PC-3 (cell line): ENCODE data around the gene TRIOBP. TPM values are rescaled to one million over a fixed set of nuclear protein-coding genes. Genes with fewer than 3 reads are reported as not detected.

Experiments
- ATAC-seq: fragments of 200-7000 bp; cut with Tn5 transposase; 2 replicates; pipeline ENCODE4 v1.9.1; 2020; ENCODE audit warnings: mild to moderate bottlenecking, moderate library complexity
- BruUV-seq: library from RNA; stranded (reverse); fragments of 400-500 nt; replicated peaks from 2 replicates; lab custom pipeline; 2021; lab: Mats Ljungman, UMichigan
- CTCF ChIA-PET: fragments of 300-600 bp; sonication (Branson Sonifier 250); formaldehyde crosslinking; loops from one replicate; lab custom pipeline; 2022; ENCODE audit warnings: antibody characterized with exemption; lab: Charles Lee
- POLR2A ChIA-PET: fragments of 300-600 bp; sonication (Branson Sonifier 250); formaldehyde crosslinking; loops from one replicate; lab custom pipeline; 2022; ENCODE audit warnings: antibody characterized with exemption; ENCODE audit not compliant: unreplicated experiment; lab: Charles Lee
- DNase-seq: peaks from one replicate; pipeline ENCODE4 v3.0.0-alpha.2; 2015
- H2AFZ ChIP-seq: fragments of 300-600 bp; sonication (generic); 2 replicates; pipeline ENCODE4 v1.6.0; 2016; ENCODE audit warnings: antibody characterized with exemption, low read length
- H3F3A ChIP-seq: fragments of 300-600 bp; sonication (generic); one replicate; pipeline ENCODE4 v1.6.0; 2017; ENCODE audit warnings: antibody characterized with exemption, low read length, control low read depth, mild to moderate bottlenecking; ENCODE audit not compliant: unreplicated experiment
- H3K27ac ChIP-seq: fragments of 300-600 bp; sonication (generic); 2 replicates; pipeline ENCODE4 v1.5.1; 2016; ENCODE audit warnings: mild to moderate bottlenecking, low read length
- H3K27me3 ChIP-seq: fragments of 300-600 bp; sonication (generic); 2 replicates; pipeline ENCODE4 v1.6.1; 2016; ENCODE audit warnings: low read length, mixed read lengths
- H3K36me3 ChIP-seq: fragments of 300-600 bp; sonication (generic); 2 replicates; pipeline ENCODE4 v1.6.1; 2016; ENCODE audit warnings: low read depth, mixed run types, low read length, mixed read lengths
- H3K4me1 ChIP-seq: fragments of 300-600 bp; sonication (generic); 2 replicates; pipeline ENCODE4 v1.5.1; 2016; ENCODE audit warnings: low read length; ENCODE audit not compliant: insufficient read depth
- H3K4me2 ChIP-seq: fragments of 300-600 bp; sonication (generic); 2 replicates; pipeline ENCODE4 v1.6.0; 2016; ENCODE audit warnings: low read length
- H3K4me3 ChIP-seq: fragments of 300-600 bp; sonication (generic); 2 replicates; pipeline ENCODE4 v1.5.1; 2016; ENCODE audit warnings: mild to moderate bottlenecking, low read length, mixed read lengths
- H3K79me2 ChIP-seq: fragments of 300-600 bp; sonication (generic); 2 replicates; pipeline ENCODE4 v1.6.1; 2017; ENCODE audit warnings: low read length, mixed read lengths
- H3K9ac ChIP-seq: fragments of 300-600 bp; sonication (generic); 2 replicates; pipeline ENCODE4 v1.6.0; 2016; ENCODE audit warnings: mild to moderate bottlenecking, low read length
- H3K9me2 ChIP-seq: fragments of 300-600 bp; sonication (generic); replicated peaks from 2 replicates; pipeline ENCODE4 v1.6.1; 2016; ENCODE audit warnings: mixed run types, low read length, mixed read lengths
- H3K9me3 ChIP-seq: fragments of 300-600 bp; sonication (generic); 2 replicates; pipeline ENCODE4 v1.6.1; 2016; ENCODE audit warnings: low read length, mixed read lengths
- H4K20me1 ChIP-seq: fragments of 300-600 bp; sonication (generic); 2 replicates; pipeline ENCODE4 v1.6.1; 2016; ENCODE audit warnings: low read length, mixed read lengths
- CTCF ChIP-seq: fragments of 300-600 bp; sonication (generic); conservative IDR thresholded peaks from 2 replicates; pipeline ENCODE4 v1.5.1; 2017; ENCODE audit warnings: antibody characterized with exemption, low read depth, mild to moderate bottlenecking, low read length
- EZH2 ChIP-seq: fragments of 300-600 bp; sonication (generic); IDR thresholded peaks from one replicate; pipeline ENCODE4 v1.6.1; 2017; ENCODE audit warnings: antibody characterized with exemption, mild to moderate bottlenecking, low read length; ENCODE audit not compliant: unreplicated experiment
- EZH2phosphoT487 ChIP-seq: fragments of 300-600 bp; sonication (generic); IDR thresholded peaks from 2 replicates; pipeline ENCODE4 v1.6.1; 2018; ENCODE audit warnings: mild to moderate bottlenecking, antibody characterized with exemption, low read length, borderline replicate concordance
- intact Hi-C: fragments of 100-400 bp; cut with micrococcal nuclease; formaldehyde crosslinking; loops from 2 replicates; pipeline ENCODE4 v1.9.0; 2023
- total RNA-seq: library from RNA; depleted of rRNA; stranded (reverse); fragments of >200 nt; gene quantifications from 2 replicates; pipeline ENCODE4 v1.2.3, GENCODE V29; 2014

TRIOBP gene
- total RNA-seq, 1 experiment from 2014 or later = 64.5 TPM

GRCh38 chr22:37659897-37660708 is 36.7 kb upstream of the TRIOBP start:
- Histone ChIP-seq H3K27ac (no peak overlapping the region), H3K9ac (peak overlapping the region; percentile 55; the same call in 1 of the 2 replicates)

GRCh38 chr22:37660709-37661045 is 36.2 kb upstream of the TRIOBP start:
- Histone ChIP-seq H3K36me3 (no peaks in the 10 kb centered on the region; the same call in 1 of the 2 replicates), H3F3A (no peaks in the 10 kb centered on the region), H3K9ac (no peak overlapping the region), H4K20me1 (peaks cover 19% of the 10 kb centered on the region), H3K4me1 (peaks cover 26% of the 10 kb centered on the region), H3K27ac (no peak overlapping the region), H3K4me3 (peak overlapping the region; percentile 88), H3K4me2 (peak overlapping the region; percentile 94), H2AFZ (no peak overlapping the region), H3K79me2 (peaks cover 56% of the 10 kb centered on the region), H3K9me3 (no peaks in the 10 kb centered on the region), H3K9me2 (no peaks in the 10 kb centered on the region), H3K27me3 (no peaks in the 10 kb centered on the region)
- CTCF ChIA-PET = interaction anchor here (0.8 to 1.5 kb wide), 3 partner anchors 15 to 121 kb away, joined by 3 to 6 read pairs (median 4); partner anchors contain the start of gene LGALS1
- POLR2A ChIA-PET = interaction anchor here (0.6 to 0.7 kb wide), 2 partner anchors 15 to 25 kb away, joined by 3 to 4 read pairs; partner anchors contain the start of genes LGALS1 and NOL12
- no peak for DNase-seq
- ATAC-seq = no peak
- intact Hi-C loops = loop anchor here (2.0 kb wide), 1 partner anchor 14 kb away; the partner anchor contains the start of gene LGALS1
- BruUV-seq = no TSS peak
- no peak for TF ChIP-seq EZH2phosphoT487
- no peak for TF ChIP-seq CTCF
- TF ChIP-seq EZH2 = no peak

More at GRCh38 chr22:37659897-37660708, 36.7 kb upstream of the TRIOBP start:
- Histone ChIP-seq H3K4me3 (peak overlapping the region; percentile 88), H3K27me3 (no peaks in the 10 kb centered on the region), H3K36me3 (no peaks in the 10 kb centered on the region), H3K9me3 (no peaks in the 10 kb centered on the region), H3K79me2 (peaks cover 54% of the 10 kb centered on the region), H2AFZ (no peak overlapping the region), H4K20me1 (peaks cover 19% of the 10 kb centered on the region), H3K4me2 (peak overlapping the region; percentile 94), H3F3A (no peaks in the 10 kb centered on the region), H3K9me2 (no peaks in the 10 kb centered on the region), H3K4me1 (peaks cover 26% of the 10 kb centered on the region)
- ChIA-PET CTCF (interaction anchor here (0.8 to 1.5 kb wide), 2 partner anchors 21 to 121 kb away, joined by 3 to 6 read pairs; no protein-coding TSS in a partner anchor), POLR2A (interaction anchor here (0.6 to 1.4 kb wide), 2 partner anchors 17 to 26 kb away, joined by 3 to 4 read pairs; partner anchors contain the start of gene NOL12)
- BruUV-seq = no TSS peak
- TF ChIP-seq EZH2phosphoT487 = no peak
- TF ChIP-seq EZH2 = no peak
- TF ChIP-seq CTCF = no peak
- DNase-seq (no peak), ATAC-seq (no peak)
- intact Hi-C loops = loop anchor here (2.0 kb wide), 1 partner anchor 15 kb away; the partner anchor contains the start of gene LGALS1
